Measurements from ENCODE around the gene YPEL1.

Gene YPEL1

DNA sequence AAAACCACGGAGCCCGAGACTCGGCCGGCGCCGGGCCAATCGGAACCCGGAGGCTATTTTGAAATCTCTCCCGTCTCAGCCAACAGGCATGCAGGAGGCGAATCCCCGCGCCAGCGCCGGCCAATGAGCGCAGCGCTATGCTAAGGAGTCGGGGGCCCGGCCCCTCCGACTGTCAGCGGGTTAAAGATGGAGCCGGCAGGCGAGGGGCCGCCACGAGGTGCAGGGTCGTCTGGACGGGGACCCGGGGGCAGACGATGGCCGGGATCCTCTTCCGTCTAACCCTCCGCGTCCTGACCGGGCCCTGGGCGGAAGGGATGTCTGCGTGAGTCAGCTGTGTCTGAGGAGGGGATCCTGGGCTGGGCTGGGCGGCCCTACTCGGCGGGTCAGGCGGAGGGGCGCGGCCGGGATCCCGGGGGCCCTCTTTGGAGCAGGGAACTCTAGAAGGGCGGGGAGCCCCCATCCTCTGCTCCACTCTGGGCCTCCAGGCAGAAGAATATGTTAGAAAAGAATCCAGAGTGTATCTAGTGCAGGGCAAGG is 83.5 kb downstream of the YPEL1 start:
- peak; percentile 58 for DNase-seq

DNA sequence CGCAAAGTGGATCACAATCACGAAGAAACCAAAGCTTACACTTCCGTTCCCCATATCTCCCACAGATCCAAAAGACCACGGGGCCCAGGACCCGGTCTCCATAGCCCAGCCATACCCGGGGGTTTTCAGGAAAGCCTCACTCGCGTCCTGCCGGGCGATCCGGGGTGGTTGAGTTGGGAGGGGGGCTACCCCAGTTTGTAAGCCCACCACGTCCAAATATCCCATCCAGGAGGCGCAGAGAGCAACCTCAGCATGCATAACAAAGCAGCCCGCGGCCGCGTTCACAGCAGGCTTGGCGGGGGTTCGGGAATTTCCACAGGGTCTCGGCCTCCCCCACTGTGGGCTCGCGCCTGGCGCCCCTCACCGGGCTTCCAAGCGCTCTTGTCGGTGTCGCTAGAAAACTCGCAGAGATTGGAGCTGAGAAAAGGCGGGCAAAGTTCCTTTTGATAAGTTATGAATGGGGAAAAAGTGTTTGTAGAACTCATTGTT is 84.0 kb downstream of the YPEL1 start:
- DNase-seq, result no peak

DNA sequence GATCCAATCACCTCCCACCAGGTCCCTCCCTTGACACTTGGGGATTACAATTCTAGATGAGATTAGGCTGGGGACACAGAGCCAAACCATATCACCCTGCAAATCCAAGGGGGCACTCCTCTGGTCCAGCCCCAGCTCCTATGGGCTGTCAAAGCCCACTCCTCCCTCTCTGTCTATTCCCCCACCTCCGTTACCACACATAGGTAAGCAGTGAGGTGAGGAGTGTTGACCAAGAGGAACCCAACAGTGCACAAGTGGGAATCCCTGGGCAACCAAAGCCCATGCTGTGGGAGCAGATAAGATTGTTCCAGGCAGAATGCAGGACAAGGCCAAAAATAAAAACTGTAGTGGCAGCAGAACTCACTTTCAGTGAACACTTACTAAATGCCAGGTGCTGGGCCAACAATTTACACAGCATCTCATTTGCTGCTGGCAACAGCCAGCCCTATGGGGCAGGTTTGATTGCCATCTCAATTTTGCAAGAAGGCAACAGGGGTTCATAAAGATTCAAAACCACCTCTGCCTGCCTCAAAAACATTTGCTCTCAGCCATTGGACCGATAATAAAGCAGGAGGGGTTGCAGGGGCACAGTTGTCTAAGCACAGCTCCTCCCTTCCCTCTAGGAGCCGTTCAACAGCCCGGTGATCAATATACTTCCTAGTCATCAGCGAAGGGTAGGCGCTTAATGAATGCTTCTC is 84.6 kb downstream of the YPEL1 start:
- no peak for DNase-seq

DNA sequence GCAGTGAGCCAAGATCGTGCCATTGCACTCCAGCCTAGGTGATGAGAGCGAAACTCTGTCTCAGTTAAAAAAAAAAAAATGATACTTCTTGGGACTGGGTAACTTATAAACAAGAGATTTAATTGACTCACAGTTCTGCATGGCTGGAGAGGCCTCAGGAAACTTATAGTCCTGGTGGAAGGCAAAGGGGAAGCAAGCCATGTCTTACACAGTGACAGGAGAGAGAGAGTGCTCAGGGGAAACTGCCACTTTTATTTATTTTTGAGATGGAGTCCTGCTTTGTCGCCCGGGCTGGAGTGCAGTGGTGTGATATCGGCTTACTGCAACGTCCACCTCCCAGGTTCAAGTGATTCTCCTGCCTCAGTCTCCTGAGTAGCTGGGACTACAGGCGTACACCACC is 85.3 kb downstream of the YPEL1 start:
- no peak for DNase-seq

Data from DMS 273 treated with DMSO at 0.1 percent for 48 hours (cell line).